Medulla oblongata (tissue), 1 donor: ENCODE data around the gene SLC23A2.

Experiments used
- DNase-seq: peaks from one replicate; pipeline ENCODE4 v3.0.0-alpha.2; 2015; ENCODE audit errors: extremely low spot score

Gene SLC23A2

DNA sequence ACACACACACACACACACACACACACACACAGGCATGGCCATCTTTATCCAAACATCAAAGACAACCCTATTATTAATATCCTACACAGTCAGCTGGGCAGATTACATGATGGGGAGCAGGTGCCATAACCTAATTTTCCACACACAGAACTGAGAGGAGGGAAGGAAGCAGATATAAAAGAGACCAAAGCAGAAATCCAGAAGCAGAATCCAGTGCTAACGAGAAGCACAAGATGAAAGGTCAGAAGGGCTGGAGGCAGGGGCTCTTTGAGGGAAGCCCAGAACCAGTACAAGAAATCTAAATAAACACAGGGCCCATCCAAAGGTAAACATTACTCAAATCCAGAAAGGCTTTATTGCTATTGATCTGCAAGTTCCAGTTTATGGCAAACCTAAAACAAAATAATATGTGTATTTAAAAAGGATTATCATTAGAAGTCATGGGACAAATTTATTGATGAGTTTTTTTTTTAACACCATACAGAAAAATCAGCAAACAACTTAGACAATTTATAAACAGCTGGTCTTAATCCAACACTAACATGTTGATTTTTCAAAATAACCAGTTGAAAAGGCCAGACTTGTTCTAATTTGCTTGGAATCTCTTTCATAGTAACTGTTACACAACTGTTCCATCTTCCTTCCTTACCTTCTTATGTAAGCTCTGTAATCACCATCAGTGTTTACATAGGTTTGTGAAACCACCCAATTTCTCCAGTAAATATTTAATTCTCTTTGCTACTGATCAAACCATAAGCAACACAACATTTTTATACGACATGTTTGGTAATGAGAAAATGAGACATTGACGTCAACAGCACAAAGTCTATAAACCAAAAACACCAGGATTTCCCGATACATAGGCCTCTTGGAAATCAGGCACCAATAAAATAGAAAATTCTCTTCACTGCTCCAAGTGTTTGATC lies 34.2 kb downstream of the SLC23A2 start:
- DNase-seq = no peak

DNA sequence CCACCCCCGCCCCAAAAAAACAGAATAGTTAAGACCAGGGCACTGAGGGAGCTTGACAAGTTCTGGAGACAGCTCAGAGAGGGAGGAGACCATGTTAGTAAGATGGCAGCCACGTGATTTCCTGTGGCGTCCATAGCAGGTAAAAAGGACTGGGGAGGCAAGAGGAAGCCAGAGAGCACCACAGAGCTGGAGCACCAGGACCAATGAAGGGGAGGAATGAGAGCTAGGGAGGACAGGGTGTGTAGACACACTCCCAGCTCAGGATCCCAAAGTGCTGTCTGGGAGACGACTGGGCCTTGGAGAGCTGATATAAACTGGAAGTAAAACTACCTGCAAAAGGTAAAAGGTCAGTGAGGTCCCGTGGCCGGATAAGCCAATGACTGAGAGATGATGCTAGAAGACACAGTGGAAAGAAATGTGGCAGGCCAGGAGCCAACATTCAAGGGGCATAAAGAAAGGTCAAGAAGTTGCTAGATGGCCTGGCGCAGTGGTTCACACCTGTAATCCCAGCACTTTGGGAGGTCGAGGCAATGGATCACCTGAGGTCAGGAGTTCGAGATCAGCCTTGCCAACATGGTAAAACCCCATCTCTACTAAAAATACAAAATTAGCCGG lies 39.0 kb downstream of the SLC23A2 start:
- no peak for DNase-seq

DNA sequence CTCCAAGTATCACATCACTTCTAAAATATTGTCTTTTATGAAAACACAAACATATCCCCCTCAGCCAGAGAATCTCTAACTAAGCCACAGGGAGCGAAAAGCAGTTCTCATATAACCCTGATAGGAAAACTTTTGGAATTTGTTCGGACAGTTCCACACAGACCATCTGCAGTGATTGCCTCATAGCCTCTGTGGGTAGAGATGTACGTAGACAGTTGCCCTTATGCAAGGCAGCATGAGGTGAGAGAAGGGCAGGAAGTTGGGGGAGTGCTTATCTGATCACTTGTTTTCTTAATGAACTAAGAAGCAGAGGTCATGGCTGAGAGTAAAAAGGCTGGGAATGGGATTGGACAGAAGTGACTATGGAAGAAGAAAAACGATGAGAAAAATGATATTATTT lies 39.6 kb downstream of the SLC23A2 start:
- DNase-seq = no peak

DNA sequence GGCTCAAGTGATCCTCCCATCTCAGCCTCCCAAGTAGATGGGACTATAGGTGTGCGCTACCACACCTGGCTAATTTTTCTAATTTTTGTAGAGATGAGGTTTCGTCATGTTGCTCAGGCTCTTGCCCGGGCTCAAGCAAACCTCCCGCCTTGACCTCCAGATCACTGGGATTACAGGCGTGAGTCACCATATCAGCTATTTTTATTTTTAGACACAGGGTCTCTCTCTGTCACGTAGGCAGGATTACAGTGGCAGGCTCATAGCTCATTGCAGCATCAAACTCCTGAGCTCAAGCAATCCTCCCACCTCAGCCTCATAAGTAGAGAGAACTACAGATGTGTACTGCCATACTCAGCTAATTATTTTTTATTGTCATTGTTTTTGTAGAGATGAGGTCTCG lies 41.7 kb downstream of the SLC23A2 start:
- DNase-seq = no peak

- DNase-seq = no peak
Observed at GRCh38 chr20:4957939-4958362, 43.4 kb downstream of the SLC23A2 start.

DNA sequence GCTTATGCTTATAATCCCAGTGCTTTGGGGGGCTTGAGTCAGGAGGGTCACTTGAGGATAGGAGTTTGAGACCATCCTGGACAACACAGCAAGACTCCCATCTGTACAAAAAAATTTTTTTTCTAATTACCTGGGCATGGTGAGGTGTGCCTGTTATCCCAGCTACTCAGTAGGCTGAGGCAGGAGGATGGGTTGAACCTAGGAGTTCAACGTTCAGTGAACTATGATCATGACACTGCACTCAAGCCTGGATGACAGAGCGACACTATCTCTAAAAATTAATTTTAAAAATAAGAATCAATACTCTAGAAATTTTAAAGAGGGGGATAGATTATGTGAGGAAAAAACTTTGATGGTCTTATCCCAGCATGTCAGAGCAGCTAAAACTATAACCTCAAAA lies 44.1 kb downstream of the SLC23A2 start:
- DNase-seq = no peak

DNA sequence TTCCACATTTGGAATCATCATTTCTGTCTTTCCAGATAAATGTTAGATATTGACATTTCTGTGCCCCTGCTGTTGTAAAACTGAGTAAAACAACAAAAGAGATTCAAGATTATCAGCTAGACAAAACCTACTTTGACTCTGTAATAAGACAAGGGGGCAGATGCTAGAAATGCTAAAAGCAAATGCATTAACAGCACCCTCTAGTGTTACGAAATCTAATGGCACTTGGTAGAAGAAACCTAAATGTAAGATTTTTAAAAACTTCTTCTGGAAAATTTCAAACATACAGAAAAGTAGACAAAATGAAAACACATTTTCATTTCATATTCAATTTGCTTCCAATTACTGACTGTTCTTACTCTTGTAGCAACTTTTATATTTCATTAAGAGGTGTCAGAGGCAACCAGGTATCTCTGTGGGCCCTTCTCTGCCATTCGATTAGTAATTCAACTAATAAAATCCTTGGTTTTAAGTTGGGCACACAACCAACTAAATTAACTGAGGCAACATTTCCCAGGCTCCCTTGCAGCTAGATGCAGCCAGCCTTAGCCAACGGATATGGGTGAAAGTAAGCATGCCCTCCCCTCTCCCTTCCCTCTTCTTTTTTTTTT lies 45.0 kb downstream of the SLC23A2 start:
- DNase-seq = peak; percentile 87

GRCh38 chr20:4953881-4954280 lies 47.4 kb downstream of the SLC23A2 start:
- DNase-seq = no peak

DNA sequence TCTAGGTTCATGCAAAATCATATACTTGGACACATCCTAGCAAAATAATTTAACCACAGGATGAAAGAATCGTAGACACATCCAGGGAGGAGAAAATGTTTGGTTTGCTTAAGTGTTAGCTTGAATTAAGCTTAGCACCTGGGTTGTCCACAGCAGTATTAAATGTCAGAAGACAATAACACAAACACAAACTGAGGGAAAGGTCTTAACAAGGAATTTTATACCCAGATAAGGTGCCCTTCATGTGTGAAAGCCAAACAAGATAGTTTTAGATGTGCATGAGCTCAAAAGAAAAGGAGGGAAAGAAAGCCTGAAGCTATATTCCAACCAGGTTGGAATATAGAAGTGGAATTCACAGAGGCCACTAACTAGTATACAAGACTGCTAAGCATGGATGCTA lies 49.1 kb downstream of the SLC23A2 start:
- no peak for DNase-seq

DNA sequence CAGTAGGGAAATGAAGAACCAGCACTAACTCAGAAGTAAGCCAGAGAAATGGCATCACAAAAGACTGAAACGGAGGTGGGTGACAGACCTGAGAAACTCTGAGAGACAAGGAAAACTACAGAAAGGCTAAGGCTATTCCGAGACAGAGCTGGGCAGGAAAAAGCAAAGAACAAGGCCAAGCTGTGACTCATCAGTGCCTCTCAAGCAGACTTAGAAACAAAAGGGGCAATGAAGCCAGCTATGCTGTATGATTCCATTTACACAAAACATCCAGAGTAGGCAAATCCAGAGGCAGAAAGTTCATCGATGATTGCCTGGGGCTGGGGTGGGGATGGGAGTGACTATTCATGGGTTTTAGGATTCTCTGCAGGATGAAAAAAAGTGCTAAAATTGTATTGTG lies 50.0 kb downstream of the SLC23A2 start:
- DNase-seq = peak; percentile 88

DNA sequence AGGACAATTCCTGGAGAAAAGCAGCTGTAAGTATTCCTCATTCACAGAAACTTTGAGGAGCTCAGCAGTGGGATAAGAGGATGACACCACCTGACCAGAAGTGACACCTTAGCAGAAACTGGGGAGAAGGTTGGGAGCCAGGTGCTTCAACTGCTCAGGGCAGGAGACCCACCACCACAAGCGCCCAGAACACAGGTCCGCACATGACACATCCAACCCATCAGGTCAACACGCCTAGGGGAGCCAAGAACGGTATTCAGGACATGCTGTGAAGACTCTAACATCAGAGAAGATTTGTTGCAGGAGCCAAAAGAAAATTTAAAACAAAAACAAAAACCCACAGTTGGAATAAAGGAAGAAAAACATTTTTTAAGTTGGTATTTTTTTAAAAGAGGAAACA lies 50.5 kb downstream of the SLC23A2 start:
- DNase-seq = no peak

DNA sequence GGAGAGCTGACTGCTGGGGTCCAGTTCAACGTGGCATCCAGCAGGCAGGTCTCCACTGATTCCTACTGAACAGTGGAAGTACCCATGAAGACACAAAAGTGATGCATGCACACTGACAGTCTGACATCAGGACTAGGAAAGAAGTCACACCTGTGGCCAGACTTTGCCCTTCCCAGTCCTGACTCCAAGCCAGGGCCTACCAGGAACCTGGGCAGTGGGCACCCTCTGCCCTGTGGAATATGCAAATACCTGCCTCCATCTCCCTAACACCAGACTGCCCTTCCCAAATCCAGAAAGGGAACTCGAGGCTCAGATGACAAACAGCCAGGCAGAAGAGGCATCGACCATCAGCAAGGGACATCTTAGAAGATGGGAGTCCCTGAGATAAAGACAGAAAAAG lies 50.9 kb downstream of the SLC23A2 start:
- no peak for DNase-seq

- peak; percentile 75 for DNase-seq
Observed at GRCh38 chr20:4949833-4950178, 51.5 kb downstream of the SLC23A2 start.

DNA sequence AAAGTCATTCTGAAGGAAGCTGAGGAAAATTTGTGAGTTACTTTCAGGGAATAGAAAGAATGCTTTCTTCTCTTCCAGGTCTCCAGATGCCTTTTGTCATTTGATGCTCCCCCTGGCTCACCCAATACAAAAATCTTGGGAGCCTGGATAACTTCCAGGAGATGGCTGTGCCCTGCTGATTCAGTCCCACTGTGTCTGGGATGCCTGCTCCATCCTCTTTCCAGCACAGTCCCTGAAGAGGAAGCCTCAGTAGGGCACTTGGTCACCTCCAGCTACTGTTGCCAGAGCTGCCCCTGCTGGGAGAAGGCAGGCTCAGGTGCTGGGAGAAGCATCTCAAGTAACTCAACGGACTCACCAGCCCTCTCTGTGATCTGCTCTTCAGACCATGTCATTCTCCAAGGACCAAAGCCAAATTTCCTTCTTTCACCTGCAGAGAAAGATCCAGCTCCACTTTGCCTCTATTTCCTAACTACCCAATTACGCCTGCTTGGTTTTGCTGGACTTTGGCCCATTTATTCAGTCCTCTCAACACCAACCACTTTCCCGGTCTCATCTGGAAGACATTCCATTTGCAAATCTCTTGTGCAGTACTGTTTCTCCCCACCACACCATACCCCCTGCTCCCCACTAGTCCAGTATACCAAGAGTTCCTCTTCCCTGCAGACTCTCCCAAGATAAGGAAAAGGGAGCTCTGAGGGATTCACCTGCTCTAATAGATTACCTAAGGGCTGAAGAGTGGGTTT lies 53.3 kb downstream of the SLC23A2 start:
- no peak for DNase-seq

GRCh38 chr20:4946986-4947385 lies 54.3 kb downstream of the SLC23A2 start:
- no peak for DNase-seq

- DNase-seq = no peak
Observed at GRCh38 chr20:4946585-4946984, 54.7 kb downstream of the SLC23A2 start.

- DNase-seq = peak; percentile 46
Observed at GRCh38 chr20:4944518-4945313, 56.6 kb downstream of the SLC23A2 start.

- DNase-seq = no peak
Observed at GRCh38 chr20:4942331-4942730, 59.0 kb downstream of the SLC23A2 start.

DNA sequence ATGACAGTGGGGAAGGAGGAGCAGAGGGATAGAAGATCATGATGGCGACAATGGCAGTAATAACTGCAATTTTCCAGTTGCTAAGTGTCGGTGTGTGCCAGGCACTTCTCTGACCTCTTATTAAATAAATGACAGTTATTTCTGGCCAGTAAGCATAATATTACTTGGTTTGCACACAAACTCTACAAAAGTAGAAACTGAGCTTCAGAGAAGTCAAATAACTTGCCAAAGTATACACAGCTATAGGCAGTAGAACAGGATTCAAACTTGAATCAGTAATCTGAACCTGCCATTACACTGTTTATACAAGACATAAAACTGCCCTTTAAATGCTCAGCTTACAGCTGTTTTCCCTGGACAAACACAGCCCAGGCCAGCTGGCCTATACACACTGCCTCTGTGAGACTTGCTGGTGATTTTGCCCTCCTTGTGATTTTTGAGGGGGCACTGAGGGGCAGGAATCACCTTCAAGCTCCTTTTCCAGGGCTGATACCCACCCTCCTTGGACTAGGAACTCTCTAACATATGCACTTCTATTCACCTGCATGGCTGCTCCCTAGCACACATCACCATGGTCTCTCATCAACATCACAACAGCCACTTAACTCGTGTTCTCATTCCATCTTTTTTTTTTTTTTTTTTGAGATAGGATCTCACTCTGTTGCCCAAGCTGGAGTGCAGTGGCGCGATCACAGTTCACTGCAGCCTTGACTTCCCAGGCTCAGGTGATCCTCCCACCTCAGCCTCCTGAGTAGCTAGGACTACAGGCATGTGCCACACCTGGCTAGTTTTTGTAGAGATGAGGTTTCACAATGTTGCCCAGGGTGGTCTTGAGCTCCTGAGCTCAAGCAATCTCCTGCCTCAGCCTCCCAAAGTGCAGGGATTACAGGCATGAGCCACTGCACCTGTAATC lies 63.6 kb downstream of the SLC23A2 start:
- no peak for DNase-seq

DNA sequence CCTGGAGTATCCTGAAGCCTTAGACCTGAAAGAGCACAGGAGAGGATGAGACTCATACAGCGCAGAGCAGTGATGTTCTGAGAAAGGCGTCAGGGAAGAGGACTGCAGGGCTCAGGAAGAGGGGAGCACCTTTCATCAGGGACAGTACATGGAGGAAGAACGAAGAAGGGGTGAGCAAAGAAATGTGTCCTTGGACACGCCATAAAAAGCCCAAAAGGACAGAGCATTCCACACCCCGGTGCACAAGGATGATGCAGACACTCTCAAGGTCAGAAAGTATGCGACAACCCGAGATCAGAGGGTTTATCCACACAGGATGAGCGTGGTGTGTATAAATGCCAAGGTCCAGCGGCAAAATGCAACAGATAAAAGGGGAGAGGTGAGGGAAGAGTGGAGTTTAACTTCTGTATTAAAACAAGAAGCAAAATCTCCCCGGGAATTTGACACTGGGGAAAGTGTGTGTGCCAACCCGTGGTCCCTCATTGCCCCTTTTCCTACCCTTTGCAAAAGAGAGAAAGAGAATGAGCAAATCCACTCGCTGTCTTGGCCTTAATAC lies 64.4 kb downstream of the SLC23A2 start:
- DNase-seq = no peak
